H9 (cell line): Measurements from ENCODE around the gene CALML5. TPM values are rescaled to one million over a fixed set of nuclear protein-coding genes. Genes with fewer than 3 reads are reported as not detected.

Experiments
- DNase-seq: peaks from one replicate; pipeline ENCODE4 v3.0.0-alpha.2; 2017
- H2AFZ ChIP-seq: one replicate; pipeline ENCODE4 v1.6.1; 2013; ENCODE audit warnings: mild to moderate bottlenecking, low read length, control low read depth, moderate library complexity
- H2AK5ac ChIP-seq: 2 replicates; pipeline ENCODE4 v1.6.1; 2013; ENCODE audit warnings: low read length, control low read depth, mixed read lengths; ENCODE audit not compliant: insufficient read length
- H2BK120ac ChIP-seq: one replicate; pipeline ENCODE4 v1.6.1; 2013; ENCODE audit warnings: low read depth, mild to moderate bottlenecking, low read length, control low read depth, inconsistent platforms; ENCODE audit not compliant: poor library complexity, severe bottlenecking
- H2BK12ac ChIP-seq: 2 replicates; pipeline ENCODE4 v1.6.1; 2013; ENCODE audit warnings: low read length, control low read depth, mixed read lengths, low read depth; ENCODE audit not compliant: insufficient read length
- H2BK15ac ChIP-seq: 2 replicates; pipeline ENCODE4 v1.6.1; 2013; ENCODE audit warnings: low read depth, low read length, control low read depth
- H2BK20ac ChIP-seq: one replicate; pipeline ENCODE4 v1.6.1; 2013; ENCODE audit warnings: low read depth, mild to moderate bottlenecking, low read length, control low read depth, inconsistent platforms; ENCODE audit not compliant: poor library complexity, severe bottlenecking
- H2BK5ac ChIP-seq: 2 replicates; pipeline ENCODE4 v1.6.1; 2013; ENCODE audit warnings: low read length, control low read depth, mixed read lengths; ENCODE audit not compliant: insufficient read length
- H3K14ac ChIP-seq: 2 replicates; pipeline ENCODE4 v1.6.1; 2013; ENCODE audit warnings: low read length, control low read depth; ENCODE audit not compliant: insufficient read depth
- H3K18ac ChIP-seq: 2 replicates; pipeline ENCODE4 v1.6.1; 2013; ENCODE audit warnings: low read depth, mild to moderate bottlenecking, mixed read lengths, low read length, control low read depth; ENCODE audit not compliant: insufficient read length
- H3K23ac ChIP-seq: 2 replicates; pipeline ENCODE4 v1.6.1; 2013; ENCODE audit warnings: low read length, control low read depth, mixed read lengths, low read depth; ENCODE audit not compliant: insufficient read length
- H3K23me2 ChIP-seq: 2 replicates; pipeline ENCODE4 v1.6.1; 2013; ENCODE audit warnings: low read depth, mild to moderate bottlenecking, mixed read lengths, low read length, control low read depth; ENCODE audit not compliant: insufficient read length, poor library complexity, severe bottlenecking
- H3K27ac ChIP-seq: 2 replicates; pipeline ENCODE4 v1.5.1; 2013; ENCODE audit warnings: low read length, control low read depth, mixed read lengths, low read depth; ENCODE audit not compliant: insufficient read length
- H3K27me3 ChIP-seq: 2 replicates; pipeline ENCODE4 v1.6.1; 2013; ENCODE audit warnings: low read length, control low read depth, inconsistent platforms; ENCODE audit not compliant: insufficient read depth
- H3K4ac ChIP-seq: 2 replicates; pipeline ENCODE4 v1.6.1; 2013; ENCODE audit warnings: low read depth, mild to moderate bottlenecking, control low read depth, inconsistent platforms, low read length, moderate library complexity
- H3K4me1 ChIP-seq: 2 replicates; pipeline ENCODE4 v1.6.1; 2013; ENCODE audit warnings: low read length, control low read depth, inconsistent platforms; ENCODE audit not compliant: insufficient read depth
- H3K4me2 ChIP-seq: 2 replicates; pipeline ENCODE4 v1.6.1; 2013; ENCODE audit warnings: low read length, control low read depth, mixed read lengths; ENCODE audit not compliant: insufficient read length, insufficient read depth
- H3K56ac ChIP-seq: 2 replicates; pipeline ENCODE4 v1.6.1; 2013; ENCODE audit warnings: low read depth, mild to moderate bottlenecking, mixed read lengths, low read length, control low read depth; ENCODE audit not compliant: insufficient read length
- H3K79me1 ChIP-seq: 2 replicates; pipeline ENCODE4 v1.6.1; 2013; ENCODE audit warnings: low read depth, mild to moderate bottlenecking, moderate library complexity, low read length, control low read depth, inconsistent platforms; ENCODE audit not compliant: insufficient read depth, poor library complexity, severe bottlenecking
- H3K79me2 ChIP-seq: 2 replicates; pipeline ENCODE4 v1.6.1; 2013; ENCODE audit warnings: low read length, control low read depth, inconsistent platforms; ENCODE audit not compliant: insufficient read depth
- H3K9ac ChIP-seq: 2 replicates; pipeline ENCODE4 v1.6.1; 2013; ENCODE audit warnings: low read length, control low read depth, mixed read lengths; ENCODE audit not compliant: insufficient read length; ENCODE audit errors: extremely low read depth
- H3K9me3 ChIP-seq: one replicate; pipeline ENCODE4 v1.6.1; 2013; ENCODE audit warnings: low read depth, low read length, inconsistent platforms; ENCODE audit not compliant: control insufficient read depth
- H3T11ph ChIP-seq: one replicate; pipeline ENCODE4 v1.6.1; 2013; ENCODE audit warnings: mild to moderate bottlenecking, low read length, control low read depth, inconsistent platforms
- H4K20me1 ChIP-seq: one replicate; pipeline ENCODE4 v1.6.1; 2013; ENCODE audit not compliant: control insufficient read depth, insufficient read length, insufficient read depth
- H4K5ac ChIP-seq: 2 replicates; pipeline ENCODE4 v1.6.1; 2013; ENCODE audit warnings: low read depth, mild to moderate bottlenecking, mixed read lengths, low read length, control low read depth; ENCODE audit not compliant: insufficient read length
- H4K8ac ChIP-seq: replicated peaks from 2 replicates; pipeline ENCODE4 v1.6.1; 2013; ENCODE audit warnings: low read length, control low read depth, mixed read lengths, low read depth; ENCODE audit not compliant: insufficient read length
- H4K91ac ChIP-seq: 2 replicates; pipeline ENCODE4 v1.6.1; 2013; ENCODE audit warnings: low read depth, mild to moderate bottlenecking, moderate library complexity, mixed read lengths, low read length, control low read depth; ENCODE audit not compliant: insufficient read length
- H3K27ac Mint-ChIP-seq, 3 experiments: 2 replicates in 2 of 3; 3 replicates in 1 of 3; pipeline ENCODE4 v1.8.0; 2020 to 2021; ENCODE audit warnings: mixed read lengths in 3 of 3, mild to moderate bottlenecking in 1 of 3, moderate library complexity in 1 of 3
- H3K27me3 Mint-ChIP-seq: 2 replicates; pipeline ENCODE4 v1.8.0; 2021; ENCODE audit warnings: low read depth, mild to moderate bottlenecking, moderate library complexity, mixed read lengths
- H3K36me3 Mint-ChIP-seq, 3 experiments: 2 replicates in 2 of 3; 3 replicates in 1 of 3; pipeline ENCODE4 v1.8.0; 2020 to 2021; ENCODE audit warnings: low read depth in 3 of 3, mixed read lengths in 3 of 3; ENCODE audit not compliant: insufficient read depth in 1 of 3
- H3K4me1 Mint-ChIP-seq, 2 experiments: 2 replicates each; pipeline ENCODE4 v1.8.0; 2020; ENCODE audit warnings: mixed read lengths in 2 of 2
- H3K4me3 Mint-ChIP-seq, 2 experiments: 2 replicates in 1 of 2; 3 replicates in 1 of 2; pipeline ENCODE4 v1.8.0; 2020 to 2021; ENCODE audit warnings: mild to moderate bottlenecking in 2 of 2, mixed read lengths in 2 of 2, moderate library complexity in 1 of 2
- H3K9me3 Mint-ChIP-seq, 2 experiments: 2 replicates in 1 of 2; 3 replicates in 1 of 2; pipeline ENCODE4 v1.8.0; 2020; ENCODE audit warnings: mild to moderate bottlenecking in 2 of 2, mixed read lengths in 2 of 2, moderate library complexity in 1 of 2
- WGBS: extraction: QIAGEN DNeasy Blood & Tissue Kit; methylation state at CpG from one replicate; pipeline ENCODE4 v1.1.7; 2013; ENCODE audit warnings: missing lambda C conversion rate, low lambda C conversion rate, mixed read lengths; ENCODE audit not compliant: insufficient read length; ENCODE audit errors: extremely low coverage; 5-methylcytosine and 5-hydroxymethylcytosine counted together
- total RNA-seq: library from RNA; stranded (reverse); gene quantifications from 2 replicates; pipeline ENCODE4 v1.2.1, GENCODE V29; 2021
- TF ChIP-seq, protein P1 (sequence below): fragments of 200-600 bp; sonication (generic); conservative IDR thresholded peaks from 3 replicates; pipeline ENCODE4 v1.8.0; 2021; ENCODE audit warnings: antibody characterized with exemption, mild to moderate bottlenecking

Gene CALML5
- total RNA-seq, 1 experiment from 2014 or later: not detected

DNA sequence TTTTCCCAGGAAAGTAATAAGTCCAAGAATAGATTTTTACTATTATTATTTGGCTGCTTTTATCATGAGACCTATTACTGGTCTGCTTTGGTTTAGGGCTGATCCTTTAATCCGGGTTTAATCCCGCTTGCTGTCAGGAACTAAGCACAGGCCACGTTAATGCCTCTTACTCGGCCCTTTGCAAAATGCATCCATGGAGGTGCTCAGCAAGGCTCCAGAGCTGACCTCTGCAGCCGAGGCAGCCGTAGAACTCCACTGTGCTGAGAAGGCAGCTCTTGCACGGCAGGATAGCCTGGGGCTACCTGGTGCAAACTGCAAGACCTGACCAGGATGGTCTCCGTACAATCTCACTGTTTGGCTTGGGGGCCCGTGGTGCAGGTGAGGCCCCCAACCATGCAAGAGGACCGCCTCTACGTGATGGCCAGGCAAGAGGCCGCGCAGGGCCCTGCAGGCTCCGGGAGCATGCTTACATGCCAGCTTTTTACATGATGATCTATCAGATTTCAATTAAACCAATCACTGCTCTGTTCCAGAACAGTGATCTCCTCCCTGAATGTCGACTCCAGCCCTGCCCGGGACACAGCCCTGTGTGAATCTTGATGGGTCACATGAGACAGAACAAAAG, 15.0 kb upstream of the CALML5 start:
- H3K56ac ChIP-seq: no peak overlapping the region
- no peak overlapping the region for H2BK5ac ChIP-seq
- H3K4me1 Mint-ChIP-seq: peaks cover 9 to 25% of the 10 kb centered on the region in 2 experiments
- H4K8ac ChIP-seq: no peak overlapping the region
- no peak overlapping the region for H3K4me3 Mint-ChIP-seq
- no peak overlapping the region for H2BK20ac ChIP-seq
- no peak for DNase-seq
- peaks cover 5% of the 10 kb centered on the region for H3K27me3 Mint-ChIP-seq
- no peak overlapping the region for H2BK120ac ChIP-seq
- no peak overlapping the region for H3K14ac ChIP-seq
- no CpG with 5 or more reads among the region's 16 CpGs for WGBS
- peaks cover 3 to 12% (median 7%) of the 10 kb centered on the region in 3 experiments; a peak in 4 of 7 replicates for H3K36me3 Mint-ChIP-seq
- no peak overlapping the region for H3K18ac ChIP-seq
- H2AK5ac ChIP-seq: no peak overlapping the region
- no peaks in the 10 kb centered on the region for H3K79me1 ChIP-seq
- no peak overlapping the region for H3K23ac ChIP-seq
- H3K9me3 Mint-ChIP-seq: peaks cover 12 to 13% of the 10 kb centered on the region in 2 experiments
- no peak overlapping the region for H3K27ac Mint-ChIP-seq
- no peaks in the 10 kb centered on the region for H3K9me3 ChIP-seq
- H3K23me2 ChIP-seq: no peaks in the 10 kb centered on the region
- H3K9ac ChIP-seq: no peak overlapping the region
- no peak overlapping the region for H2AFZ ChIP-seq
- no peak overlapping the region for H2BK15ac ChIP-seq
- H3K27ac ChIP-seq: no peak overlapping the region
- TF ChIP-seq, protein P1, sequence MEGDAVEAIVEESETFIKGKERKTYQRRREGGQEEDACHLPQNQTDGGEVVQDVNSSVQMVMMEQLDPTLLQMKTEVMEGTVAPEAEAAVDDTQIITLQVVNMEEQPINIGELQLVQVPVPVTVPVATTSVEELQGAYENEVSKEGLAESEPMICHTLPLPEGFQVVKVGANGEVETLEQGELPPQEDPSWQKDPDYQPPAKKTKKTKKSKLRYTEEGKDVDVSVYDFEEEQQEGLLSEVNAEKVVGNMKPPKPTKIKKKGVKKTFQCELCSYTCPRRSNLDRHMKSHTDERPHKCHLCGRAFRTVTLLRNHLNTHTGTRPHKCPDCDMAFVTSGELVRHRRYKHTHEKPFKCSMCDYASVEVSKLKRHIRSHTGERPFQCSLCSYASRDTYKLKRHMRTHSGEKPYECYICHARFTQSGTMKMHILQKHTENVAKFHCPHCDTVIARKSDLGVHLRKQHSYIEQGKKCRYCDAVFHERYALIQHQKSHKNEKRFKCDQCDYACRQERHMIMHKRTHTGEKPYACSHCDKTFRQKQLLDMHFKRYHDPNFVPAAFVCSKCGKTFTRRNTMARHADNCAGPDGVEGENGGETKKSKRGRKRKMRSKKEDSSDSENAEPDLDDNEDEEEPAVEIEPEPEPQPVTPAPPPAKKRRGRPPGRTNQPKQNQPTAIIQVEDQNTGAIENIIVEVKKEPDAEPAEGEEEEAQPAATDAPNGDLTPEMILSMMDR: no peak
- no peak overlapping the region for H4K5ac ChIP-seq
- no peak overlapping the region for H2BK12ac ChIP-seq
- H4K91ac ChIP-seq: no peak overlapping the region
- no peak overlapping the region for H3T11ph ChIP-seq
- no peaks in the 10 kb centered on the region for H3K4me1 ChIP-seq
- no peak overlapping the region for H3K4me2 ChIP-seq
- H3K4ac ChIP-seq: no peak overlapping the region
- no peaks in the 10 kb centered on the region for H3K79me2 ChIP-seq
- H3K27me3 ChIP-seq: no peaks in the 10 kb centered on the region
- no peaks in the 10 kb centered on the region for H4K20me1 ChIP-seq
